Caco-2 (cell line): ENCODE measurements around the gene EEPD1. TPM values are rescaled to one million over a fixed set of nuclear protein-coding genes. Genes with fewer than 3 reads are reported as not detected.

Source experiments
- BruUV-seq: library from RNA; stranded (reverse); fragments of 400-500 nt; replicated peaks from 2 replicates; lab custom pipeline; 2021; lab: Mats Ljungman, UMichigan
- CTCF ChIA-PET: fragments of 300-600 bp; sonication (Branson Sonifier 250); formaldehyde crosslinking; loops from one replicate; lab custom pipeline; 2022; ENCODE audit warnings: antibody characterized with exemption; lab: Charles Lee
- POLR2A ChIA-PET: fragments of 300-600 bp; sonication (Branson Sonifier 250); formaldehyde crosslinking; loops from one replicate; lab custom pipeline; 2022; ENCODE audit warnings: antibody characterized with exemption; lab: Charles Lee
- DNase-seq, 2 experiments: peaks; one replicate each; pipeline versions ENCODE4 v3.0.0 to v3.0.0-alpha.2; 2020 to 2022
- H3K27me3 ChIP-seq: replicated peaks from 2 replicates; pipeline ENCODE4 v1.6.0; 2011; ENCODE audit warnings: low read length; ENCODE audit not compliant: control insufficient read depth, insufficient read depth
- H3K36me3 ChIP-seq: 2 replicates; pipeline ENCODE4 v1.5.1; 2011; ENCODE audit warnings: low read length; ENCODE audit not compliant: control insufficient read depth, insufficient read depth
- H3K4me1 ChIP-seq: fragments of 250-450 bp; sonication (Bioruptor Pico); 2 replicates; pipeline ENCODE4 v1.5.1; 2020; ENCODE audit warnings: mild to moderate bottlenecking
- H3K4me3 ChIP-seq: 2 replicates; pipeline ENCODE4 v1.5.1; 2011; ENCODE audit warnings: low read depth, mild to moderate bottlenecking, control low read depth, low read length
- H3K9me3 ChIP-seq: fragments of 250-450 bp; sonication (Bioruptor Pico); 2 replicates; pipeline ENCODE4 v1.5.1; 2020; ENCODE audit warnings: mild to moderate bottlenecking, moderate library complexity
- H3K27ac Mint-ChIP-seq: one replicate; pipeline ENCODE4 v1.8.0; 2022; ENCODE audit warnings: mixed read lengths; ENCODE audit not compliant: unreplicated experiment
- H3K27me3 Mint-ChIP-seq: one replicate; pipeline ENCODE4 v1.8.0; 2022; ENCODE audit warnings: mixed read lengths; ENCODE audit not compliant: insufficient read depth, unreplicated experiment
- H3K36me3 Mint-ChIP-seq: one replicate; pipeline ENCODE4 v1.8.0; 2022; ENCODE audit warnings: mild to moderate bottlenecking, mixed read lengths; ENCODE audit not compliant: insufficient read depth, unreplicated experiment
- H3K4me1 Mint-ChIP-seq: one replicate; pipeline ENCODE4 v1.8.0; 2022; ENCODE audit warnings: low read depth, mixed read lengths; ENCODE audit not compliant: unreplicated experiment
- H3K4me3 Mint-ChIP-seq: one replicate; pipeline ENCODE4 v1.8.0; 2022; ENCODE audit warnings: mild to moderate bottlenecking, moderate library complexity, mixed read lengths; ENCODE audit not compliant: unreplicated experiment
- H3K9me3 Mint-ChIP-seq: one replicate; pipeline ENCODE4 v1.8.0; 2022; ENCODE audit warnings: mixed read lengths; ENCODE audit not compliant: unreplicated experiment
- intact Hi-C: fragments of 100-400 bp; cut with micrococcal nuclease; formaldehyde crosslinking; loops from one replicate; pipeline ENCODE4 v1.10.0; 2022; ENCODE audit not compliant: unreplicated experiment
- total RNA-seq: library from RNA; stranded (reverse); gene quantifications from 2 replicates; pipeline ENCODE4 v1.2.3, GENCODE V29; 2022
- TF ChIP-seq, protein P1 (sequence below), 2 experiments: fragments of 200-600 bp in 1 of 2; IDR thresholded peaks; 1 replicate in 1 of 2; 2 replicates in 1 of 2; pipeline versions ENCODE4 v1.5.1 to v1.8.0; 2011 to 2022; ENCODE audit warnings: antibody characterized with exemption in 1 of 2, control low read depth in 1 of 2, inconsistent platforms in 1 of 2, low read depth in 1 of 2, low read length in 1 of 2, mild to moderate bottlenecking in 1 of 2, moderate library complexity in 1 of 2; ENCODE audit not compliant: insufficient read depth in 1 of 2, severe bottlenecking in 1 of 2, unreplicated experiment in 1 of 2

Gene EEPD1
- total RNA-seq, 1 experiment from 2014 or later: 1.8 TPM

DNA sequence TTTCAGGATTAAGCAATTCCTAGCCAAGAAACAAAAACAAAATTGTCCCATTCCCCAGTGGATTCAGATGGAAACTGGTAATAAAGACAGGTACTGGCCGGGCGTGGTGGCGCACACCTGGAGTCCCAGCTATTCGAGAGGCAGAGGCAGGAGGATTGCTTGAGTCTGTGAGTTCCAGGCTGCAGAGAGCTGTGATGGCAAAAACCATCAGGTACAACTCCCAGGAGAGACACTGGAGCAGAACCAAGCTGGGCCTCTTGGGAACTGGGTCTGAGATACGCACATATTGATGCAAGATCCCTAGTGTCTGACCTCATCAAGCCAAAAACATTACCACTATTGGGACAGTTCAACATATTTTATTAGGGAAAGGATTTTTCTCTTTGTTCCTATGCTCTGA lies 152.6 kb downstream of the EEPD1 start:
- TF ChIP-seq, protein P1, sequence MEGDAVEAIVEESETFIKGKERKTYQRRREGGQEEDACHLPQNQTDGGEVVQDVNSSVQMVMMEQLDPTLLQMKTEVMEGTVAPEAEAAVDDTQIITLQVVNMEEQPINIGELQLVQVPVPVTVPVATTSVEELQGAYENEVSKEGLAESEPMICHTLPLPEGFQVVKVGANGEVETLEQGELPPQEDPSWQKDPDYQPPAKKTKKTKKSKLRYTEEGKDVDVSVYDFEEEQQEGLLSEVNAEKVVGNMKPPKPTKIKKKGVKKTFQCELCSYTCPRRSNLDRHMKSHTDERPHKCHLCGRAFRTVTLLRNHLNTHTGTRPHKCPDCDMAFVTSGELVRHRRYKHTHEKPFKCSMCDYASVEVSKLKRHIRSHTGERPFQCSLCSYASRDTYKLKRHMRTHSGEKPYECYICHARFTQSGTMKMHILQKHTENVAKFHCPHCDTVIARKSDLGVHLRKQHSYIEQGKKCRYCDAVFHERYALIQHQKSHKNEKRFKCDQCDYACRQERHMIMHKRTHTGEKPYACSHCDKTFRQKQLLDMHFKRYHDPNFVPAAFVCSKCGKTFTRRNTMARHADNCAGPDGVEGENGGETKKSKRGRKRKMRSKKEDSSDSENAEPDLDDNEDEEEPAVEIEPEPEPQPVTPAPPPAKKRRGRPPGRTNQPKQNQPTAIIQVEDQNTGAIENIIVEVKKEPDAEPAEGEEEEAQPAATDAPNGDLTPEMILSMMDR (IDR thresholded peaks at IDR 0.05; ENCODE audit: insufficient read depth in 1 of 2, low read depth in 1 of 2, low read length in 1 of 2, severe bottlenecking in 1 of 2, unreplicated experiment in 1 of 2): no peak
- Mint-ChIP-seq H3K27me3 (no peaks in the 10 kb centered on the region), H3K4me3 (no peak overlapping the region), H3K9me3 (no peaks in the 10 kb centered on the region), H3K36me3 (no peaks in the 10 kb centered on the region), H3K4me1 (peaks cover 6% of the 10 kb centered on the region), H3K27ac (no peak overlapping the region)
- POLR2A ChIA-PET: no interaction called here
- intact Hi-C loops: no loop called here
- CTCF ChIA-PET: interaction anchor here (0.5 to 0.9 kb wide), 2 partner anchors 14 to 1269 kb away, joined by 3 to 4 read pairs; partner anchors contain the start of gene DPY19L1
- H3K9me3 ChIP-seq: no peaks in the 10 kb centered on the region
- no TSS peak for BruUV-seq
- no peaks in the 10 kb centered on the region for H3K27me3 ChIP-seq
- no peak overlapping the region for H3K4me3 ChIP-seq
- H3K4me1 ChIP-seq: no peaks in the 10 kb centered on the region
- no peak for DNase-seq
- no peaks in the 10 kb centered on the region for H3K36me3 ChIP-seq

DNA sequence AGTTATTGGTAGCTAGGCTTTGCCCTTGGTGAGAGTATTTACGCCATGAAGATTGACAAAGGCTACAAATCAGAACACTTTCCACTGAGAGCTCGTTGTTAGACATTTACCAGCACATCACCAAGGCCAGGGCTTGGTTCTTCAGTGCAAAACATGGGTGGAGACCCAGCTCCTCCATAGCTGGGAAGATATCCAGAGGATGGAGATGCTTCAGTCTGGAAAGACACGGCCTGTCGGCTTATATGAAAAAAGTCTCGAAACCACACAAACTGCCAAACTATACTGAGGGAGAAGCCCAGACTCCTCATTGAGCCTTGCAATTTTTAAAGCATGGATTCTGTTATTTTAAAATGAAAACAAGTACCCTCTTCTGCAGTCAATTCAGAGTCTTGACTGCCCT lies 153.2 kb downstream of the EEPD1 start:
- TF ChIP-seq, protein P1 (IDR thresholded peaks at IDR 0.05; ENCODE audit: insufficient read depth in 1 of 2, low read depth in 1 of 2, low read length in 1 of 2, severe bottlenecking in 1 of 2, unreplicated experiment in 1 of 2): no peak
- intact Hi-C loops: no loop called here
- DNase-seq: no peak
- Mint-ChIP-seq H3K4me1 (peaks cover 6% of the 10 kb centered on the region), H3K27ac (no peak overlapping the region), H3K36me3 (no peaks in the 10 kb centered on the region), H3K4me3 (no peak overlapping the region), H3K9me3 (no peaks in the 10 kb centered on the region), H3K27me3 (no peaks in the 10 kb centered on the region)
- Histone ChIP-seq H3K36me3 (no peaks in the 10 kb centered on the region), H3K4me3 (no peak overlapping the region), H3K4me1 (no peaks in the 10 kb centered on the region), H3K9me3 (no peaks in the 10 kb centered on the region), H3K27me3 (no peaks in the 10 kb centered on the region)
- ChIA-PET CTCF (interaction anchor here (0.9 kb wide), 1 partner anchor 13 kb away, joined by 4 read pairs; no protein-coding TSS in a partner anchor), POLR2A (no interaction called here)
- BruUV-seq: no TSS peak

DNA sequence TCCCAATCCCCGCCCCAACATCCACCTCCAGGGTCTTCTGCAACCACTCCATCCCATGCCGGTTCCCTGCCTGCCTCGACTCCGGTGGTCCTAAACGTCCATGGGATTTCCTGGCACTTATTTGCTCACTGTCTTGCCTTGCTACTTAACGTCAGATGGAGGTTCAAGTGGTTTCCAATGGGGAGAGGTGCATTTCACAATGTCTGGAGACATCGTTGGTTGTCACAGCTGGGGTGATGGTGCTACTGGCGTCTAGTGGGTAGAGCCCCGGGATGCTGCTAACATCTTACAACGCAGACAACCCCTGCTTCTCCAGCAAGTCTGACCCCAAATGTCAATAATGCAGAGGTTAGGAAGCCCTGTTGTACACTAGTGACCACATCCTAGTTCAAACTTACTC lies 153.7 kb downstream of the EEPD1 start:
- BruUV-seq: no TSS peak

More for the DNA sequence above, 153.7 kb downstream of the EEPD1 start:
- Mint-ChIP-seq H3K4me1 (peaks cover 6% of the 10 kb centered on the region), H3K4me3 (no peak overlapping the region), H3K27me3 (no peaks in the 10 kb centered on the region), H3K36me3 (no peaks in the 10 kb centered on the region), H3K9me3 (no peaks in the 10 kb centered on the region), H3K27ac (no peak overlapping the region)
- TF ChIP-seq, protein P1 (IDR thresholded peaks at IDR 0.05; ENCODE audit: insufficient read depth in 1 of 2, low read depth in 1 of 2, low read length in 1 of 2, severe bottlenecking in 1 of 2, unreplicated experiment in 1 of 2): no peak
- Histone ChIP-seq H3K4me3 (no peak overlapping the region), H3K36me3 (no peaks in the 10 kb centered on the region), H3K4me1 (no peaks in the 10 kb centered on the region), H3K9me3 (no peaks in the 10 kb centered on the region), H3K27me3 (no peaks in the 10 kb centered on the region)
- intact Hi-C loops: no loop called here
- CTCF ChIA-PET: no interaction called here
- POLR2A ChIA-PET: no interaction called here
- no peak for DNase-seq
